Breast epithelium (tissue), 4 donors: ENCODE results near the gene TRIM5. TPM values are rescaled to one million over a fixed set of nuclear protein-coding genes. Genes with fewer than 3 reads are reported as not detected.

Experiments
- DNase-seq, 2 donors: peaks; one replicate each; pipeline ENCODE4 v3.0.0-alpha.2; 2019; ENCODE audit warnings: low spot score in 2 of 2
- H3K27ac ChIP-seq, 2 donors: fragments of 200-600 bp; sonication (generic) in 1 of 2; one replicate each; pipeline ENCODE4 v1.5.1; 2016 to 2019; ENCODE audit warnings: mild to moderate bottlenecking in 1 of 2
- H3K27me3 ChIP-seq, 2 donors: fragments of 200-600 bp; sonication (generic) in 1 of 2; one replicate each; pipeline versions ENCODE4 v1.5.1 to v1.6.0; 2017 to 2019; ENCODE audit warnings: control low read depth in 1 of 2, mild to moderate bottlenecking in 1 of 2
- H3K36me3 ChIP-seq: fragments of 200-600 bp; one replicate; pipeline ENCODE4 v1.5.1; 2019
- H3K4me1 ChIP-seq, 2 donors: fragments of 200-600 bp; sonication (generic); one replicate each; pipeline ENCODE4 v1.5.1; 2016 to 2019; ENCODE audit warnings: control low read depth in 1 of 2
- H3K4me3 ChIP-seq, 3 donors: fragments of 200-600 bp; sonication (generic); 1 replicate in 2 of 3; 2 replicates in 1 of 3; pipeline ENCODE4 v1.5.1; 2016 to 2019; ENCODE audit warnings: mild to moderate bottlenecking in 3 of 3, moderate library complexity in 2 of 3
- H3K9me3 ChIP-seq, 2 donors: fragments of 200-600 bp; sonication (generic) in 1 of 2; one replicate each; pipeline ENCODE4 v1.5.1; 2016 to 2019; ENCODE audit warnings: control low read depth in 1 of 2
- CTCF ChIP-seq, 3 donors: fragments of 450-650 bp; IDR thresholded peaks; one replicate each; pipeline ENCODE4 v1.5.1; 2016 to 2017; ENCODE audit warnings: antibody characterized with exemption in 3 of 3, mild to moderate bottlenecking in 3 of 3, moderate library complexity in 3 of 3
- POLR2A ChIP-seq: fragments of 450-650 bp; IDR thresholded peaks from one replicate; pipeline ENCODE4 v1.6.1; 2016; ENCODE audit warnings: antibody characterized with exemption, mild to moderate bottlenecking, moderate library complexity
- POLR2AphosphoS5 ChIP-seq, 3 donors: sonication (generic); formaldehyde crosslinking; IDR thresholded peaks; one replicate each; pipeline ENCODE4 v1.6.1; 2017; ENCODE audit warnings: antibody characterized with exemption in 3 of 3
- intact Hi-C: fragments of 100-400 bp; cut with DNase I; formaldehyde crosslinking; loops from one replicate; pipeline ENCODE4 v1.15.1; 2023; ENCODE audit warnings: low total_unique reads
- total RNA-seq, 3 donors: library from RNA; depleted of rRNA; stranded (reverse); fragments of >200 nt; gene quantifications; one replicate each; pipeline ENCODE4 v1.1.0, GENCODE V29; 2016

Gene TRIM5
- total RNA-seq, 3 donors from 2014 or later = 17.1 to 34.4 (median 28.5) TPM

GRCh38 chr11:5674391-5674790 is 10.5 kb downstream of the TRIM5 start:
- Histone ChIP-seq H3K36me3 (no peaks in the 10 kb centered on the region), H3K27ac (no peak overlapping the region), H3K9me3 (no peaks in the 10 kb centered on the region), H3K4me1 (no peaks in the 10 kb centered on the region), H3K27me3 (no peaks in the 10 kb centered on the region), H3K4me3 (no peak overlapping the region)
- no peak for DNase-seq
- TF ChIP-seq CTCF (IDR thresholded peaks at IDR 0.05) (no peak), POLR2AphosphoS5 (IDR thresholded peaks at IDR 0.05) (no peak), POLR2A (no peak)
- intact Hi-C loops = no loop called here

GRCh38 chr11:5671831-5672230 is 13.0 kb downstream of the TRIM5 start:
- Histone ChIP-seq H3K27me3 (no peaks in the 10 kb centered on the region), H3K27ac (no peak overlapping the region), H3K4me1 (no peaks in the 10 kb centered on the region), H3K4me3 (no peak overlapping the region), H3K9me3 (no peaks in the 10 kb centered on the region), H3K36me3 (no peaks in the 10 kb centered on the region)
- intact Hi-C loops = no loop called here
- no peak for DNase-seq
- TF ChIP-seq CTCF (IDR thresholded peaks at IDR 0.05) (no peak), POLR2A (no peak), POLR2AphosphoS5 (IDR thresholded peaks at IDR 0.05) (no peak)

GRCh38 chr11:5666402-5666793 is 18.5 kb downstream of the TRIM5 start:
- no peak for TF ChIP-seq POLR2A
- no peak for TF ChIP-seq POLR2AphosphoS5 (IDR thresholded peaks at IDR 0.05)
- no peak for TF ChIP-seq CTCF (IDR thresholded peaks at IDR 0.05)
- Histone ChIP-seq H3K27me3 (no peaks in the 10 kb centered on the region), H3K36me3 (peaks cover 7% of the 10 kb centered on the region), H3K4me1 (no peaks in the 10 kb centered on the region), H3K27ac (no peak overlapping the region), H3K9me3 (no peaks in the 10 kb centered on the region), H3K4me3 (no peak overlapping the region)
- intact Hi-C loops = no loop called here
- no peak for DNase-seq

GRCh38 chr11:5665746-5666401 is 19.0 kb downstream of the TRIM5 start:
- Histone ChIP-seq H3K27ac (no peak overlapping the region), H3K36me3 (peaks cover 7% of the 10 kb centered on the region), H3K27me3 (no peaks in the 10 kb centered on the region), H3K4me1 (no peaks in the 10 kb centered on the region), H3K9me3 (no peaks in the 10 kb centered on the region), H3K4me3 (no peak overlapping the region)
- intact Hi-C loops = no loop called here
- TF ChIP-seq CTCF (IDR thresholded peaks at IDR 0.05) = no peak
- TF ChIP-seq POLR2A = no peak
- TF ChIP-seq POLR2AphosphoS5 (IDR thresholded peaks at IDR 0.05) = no peak
- DNase-seq = no peak

GRCh38 chr11:5665051-5665570 is 19.8 kb downstream of the TRIM5 start:
- Histone ChIP-seq H3K27ac (no peak overlapping the region), H3K4me3 (no peak overlapping the region), H3K9me3 (no peaks in the 10 kb centered on the region), H3K27me3 (no peaks in the 10 kb centered on the region), H3K4me1 (no peaks in the 10 kb centered on the region), H3K36me3 (peaks cover 7% of the 10 kb centered on the region)
- intact Hi-C loops = no loop called here
- DNase-seq = no peak
- TF ChIP-seq POLR2A = no peak
